CD14-positive monocyte (primary cell): Measurements from ENCODE around the gene CYP26A1. TPM values are rescaled to one million over a fixed set of nuclear protein-coding genes. Genes with fewer than 3 reads are reported as not detected.
A peak's percentile ranks its signal among the peaks of the same experiment; 100 is the strongest.

Source experiments
- DNase-seq, 3 donors: peaks; one replicate each; pipeline ENCODE4 v3.0.0-alpha.2; 2011 to 2022
- H2AFZ ChIP-seq: 2 replicates; pipeline ENCODE4 v1.6.0; 2012; ENCODE audit warnings: mild to moderate bottlenecking, low read depth, low read length, inconsistent platforms; ENCODE audit not compliant: insufficient read depth, poor library complexity, severe bottlenecking
- H3K27ac ChIP-seq, 2 donors: 1 replicate in 1 of 2; 2 replicates in 1 of 2; pipeline ENCODE4 v1.5.1; 2012 to 2013; ENCODE audit warnings: low read length in 2 of 2, control low read depth in 1 of 2, inconsistent platforms in 1 of 2, low read depth in 1 of 2, mild to moderate bottlenecking in 1 of 2
- H3K27me3 ChIP-seq, 2 donors: one replicate each; pipeline versions ENCODE4 v1.6.0 to v1.6.1; 2011 to 2013; ENCODE audit warnings: low read length in 2 of 2; ENCODE audit not compliant: control insufficient read depth in 2 of 2, insufficient read depth in 2 of 2
- H3K36me3 ChIP-seq, 2 donors: replicated peaks in 1 of 2; 1 replicate in 1 of 2; 2 replicates in 1 of 2; pipeline versions ENCODE4 v1.5.1 to v1.6.1; 2012 to 2013; ENCODE audit warnings: low read length in 2 of 2, control low read depth in 1 of 2, inconsistent platforms in 1 of 2, mild to moderate bottlenecking in 1 of 2; ENCODE audit not compliant: insufficient read depth in 2 of 2, control insufficient read depth in 1 of 2
- H3K4me1 ChIP-seq, 2 donors: 1 replicate in 1 of 2; 2 replicates in 1 of 2; pipeline versions ENCODE4 v1.5.1 to v1.6.1; 2012 to 2013; ENCODE audit warnings: low read length in 2 of 2, control low read depth in 1 of 2, inconsistent platforms in 1 of 2, mild to moderate bottlenecking in 1 of 2, moderate library complexity in 1 of 2; ENCODE audit not compliant: insufficient read depth in 2 of 2, control insufficient read depth in 1 of 2
- H3K4me2 ChIP-seq: replicated peaks from 2 replicates; pipeline ENCODE3; 2012; ENCODE audit warnings: low read length, moderate library complexity, mild to moderate bottlenecking; ENCODE audit not compliant: poor library complexity, severe bottlenecking; ENCODE audit errors: extremely low read depth
- H3K4me3 ChIP-seq, 3 experiments: fragments of 200-600 bp in 1 of 3; sonication (generic) in 1 of 3; replicated peaks in 1 of 3; 1 replicate in 2 of 3; 2 replicates in 1 of 3; pipeline ENCODE4 v1.5.1; 2011 to 2013; ENCODE audit warnings: low read length in 3 of 3, mild to moderate bottlenecking in 3 of 3, control low read depth in 2 of 3, low read depth in 2 of 3, inconsistent platforms in 1 of 3, moderate library complexity in 1 of 3
- H3K79me2 ChIP-seq: 2 replicates; pipeline ENCODE4 v1.6.0; 2012; ENCODE audit warnings: mild to moderate bottlenecking, control low read depth, inconsistent platforms, low read length, moderate library complexity; ENCODE audit not compliant: insufficient read depth
- H3K9ac ChIP-seq: 2 replicates; pipeline ENCODE4 v1.6.0; 2017; ENCODE audit warnings: low read length, mild to moderate bottlenecking; ENCODE audit not compliant: insufficient read depth, poor library complexity, severe bottlenecking
- H3K9me3 ChIP-seq, 2 donors: replicated peaks in 1 of 2; 1 replicate in 1 of 2; 2 replicates in 1 of 2; pipeline versions ENCODE4 v1.5.1 to v1.6.1; 2012 to 2013; ENCODE audit warnings: low read length in 2 of 2, control low read depth in 1 of 2; ENCODE audit not compliant: control insufficient read depth in 1 of 2, insufficient read depth in 1 of 2
- H4K20me1 ChIP-seq: 2 replicates; pipeline ENCODE4 v1.6.0; 2012; ENCODE audit warnings: mild to moderate bottlenecking, low read length, control low read depth, moderate library complexity; ENCODE audit not compliant: insufficient read depth
- H3K27ac Mint-ChIP-seq, 7 donors: one replicate each; pipeline ENCODE4 v1.8.0; 2020; ENCODE audit warnings: mild to moderate bottlenecking in 7 of 7, mixed read lengths in 7 of 7, moderate library complexity in 6 of 7, inconsistent platforms in 2 of 7
- H3K27me3 Mint-ChIP-seq, 3 donors: one replicate each; pipeline ENCODE4 v1.8.0; 2021 to 2022; ENCODE audit warnings: low read depth in 3 of 3, mild to moderate bottlenecking in 3 of 3, mixed read lengths in 3 of 3, moderate library complexity in 3 of 3, inconsistent platforms in 1 of 3
- H3K36me3 Mint-ChIP-seq, 2 donors: one replicate each; pipeline ENCODE4 v1.8.0; 2020; ENCODE audit warnings: mixed read lengths in 2 of 2, inconsistent platforms in 1 of 2, mild to moderate bottlenecking in 1 of 2
- H3K4me1 Mint-ChIP-seq: one replicate; pipeline ENCODE4 v1.8.0; 2020; ENCODE audit warnings: mild to moderate bottlenecking, mixed read lengths
- H3K4me3 Mint-ChIP-seq, 2 donors: one replicate each; pipeline ENCODE4 v1.8.0; 2020; ENCODE audit warnings: mild to moderate bottlenecking in 2 of 2, mixed read lengths in 2 of 2, moderate library complexity in 1 of 2
- H3K9me3 Mint-ChIP-seq, 7 donors: one replicate each; pipeline ENCODE4 v1.8.0; 2020 to 2022; ENCODE audit warnings: mixed read lengths in 7 of 7, mild to moderate bottlenecking in 6 of 7, moderate library complexity in 6 of 7, inconsistent platforms in 2 of 7
- WGBS: methylation state at CpG from one replicate; pipeline ENCODE4 v1.1.5; 2013; ENCODE audit warnings: missing lambda C conversion rate; ENCODE audit not compliant: insufficient coverage; 5-methylcytosine and 5-hydroxymethylcytosine counted together
- intact Hi-C, 2 donors: fragments of 100-400 bp; cut with micrococcal nuclease; formaldehyde crosslinking; loops; one replicate each; pipeline versions ENCODE4 v1.15.0 to v1.15.1; 2023
- polyA minus RNA-seq: library from RNA; depleted of rRNA, polyadenylated mRNA; stranded (reverse); fragments of >200 nt; gene quantifications from 2 replicates; pipeline ENCODE4 v1.2.3, GENCODE V29; 2012
- polyA plus RNA-seq, 3 donors: library from polyadenylated mRNA; depleted of rRNA in 1 of 3; unstranded in 2 of 3; stranded (reverse) in 1 of 3; fragments of 300-500 nt in 2 of 3; fragments of >200 nt in 1 of 3; fragmentation: Illumina TruSeq in 2 of 3; gene quantifications; 1 replicate in 2 of 3; 2 replicates in 1 of 3; pipeline ENCODE4 v1.2.3, GENCODE V29; 2012 to 2021
- total RNA-seq, 12 experiments: library from RNA in 1 of 12; stranded (reverse) in 1 of 12; fragments of 120-200 nt in 1 of 12; gene quantifications; one replicate each; pipeline ENCODE4 v1.2.4 and lab custom pipeline; 2013 to 2026; ENCODE audit warnings: mixed read lengths in 6 of 12, inconsistent platforms in 1 of 12
- TF ChIP-seq, protein P1 (sequence below): fragments of 200-600 bp; IDR thresholded peaks from one replicate; pipeline ENCODE4 v1.8.0; 2022; ENCODE audit warnings: antibody characterized with exemption, mild to moderate bottlenecking

CYP26A1 gene, protein sequence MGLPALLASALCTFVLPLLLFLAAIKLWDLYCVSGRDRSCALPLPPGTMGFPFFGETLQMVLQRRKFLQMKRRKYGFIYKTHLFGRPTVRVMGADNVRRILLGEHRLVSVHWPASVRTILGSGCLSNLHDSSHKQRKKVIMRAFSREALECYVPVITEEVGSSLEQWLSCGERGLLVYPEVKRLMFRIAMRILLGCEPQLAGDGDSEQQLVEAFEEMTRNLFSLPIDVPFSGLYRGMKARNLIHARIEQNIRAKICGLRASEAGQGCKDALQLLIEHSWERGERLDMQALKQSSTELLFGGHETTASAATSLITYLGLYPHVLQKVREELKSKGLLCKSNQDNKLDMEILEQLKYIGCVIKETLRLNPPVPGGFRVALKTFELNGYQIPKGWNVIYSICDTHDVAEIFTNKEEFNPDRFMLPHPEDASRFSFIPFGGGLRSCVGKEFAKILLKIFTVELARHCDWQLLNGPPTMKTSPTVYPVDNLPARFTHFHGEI
- not detected for total RNA-seq (2013)
- polyA plus RNA-seq (not detected), polyA minus RNA-seq (not detected in 2 replicates), total RNA-seq (lab: John Stamatoyannopoulos, UW) (0 to 0.15 (median 0.07) reads per million in 11 experiments)

DNA sequence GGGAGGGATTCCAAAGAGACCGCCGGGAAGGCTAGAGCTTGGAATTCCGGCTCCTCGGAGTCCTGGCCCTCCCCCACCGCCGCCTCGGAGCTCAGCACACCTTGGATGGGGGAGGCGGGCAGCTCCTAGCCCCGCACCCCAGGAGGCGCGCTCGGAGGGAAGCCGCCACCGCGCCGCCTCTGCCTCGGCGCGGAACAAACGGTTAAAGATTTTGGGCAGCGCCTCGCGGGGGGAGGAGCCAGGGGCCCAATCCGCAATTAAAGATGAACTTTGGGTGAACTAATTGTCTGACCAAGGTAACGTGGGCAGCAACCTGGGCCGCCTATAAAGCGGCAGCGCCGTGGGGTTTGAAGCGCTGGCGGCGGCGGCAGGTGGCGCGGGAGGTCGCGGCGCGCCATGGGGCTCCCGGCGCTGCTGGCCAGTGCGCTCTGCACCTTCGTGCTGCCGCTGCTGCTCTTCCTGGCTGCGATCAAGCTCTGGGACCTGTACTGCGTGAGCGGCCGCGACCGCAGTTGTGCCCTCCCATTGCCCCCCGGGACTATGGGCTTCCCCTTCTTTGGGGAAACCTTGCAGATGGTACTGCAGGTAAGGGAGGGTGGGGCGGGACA is at the start of gene CYP26A1:
CYP26A1 (plus strand) TSS at position 355 of the 608 bp plus-strand sequence; CDS start at position 397, 42 bp downstream.
- H3K9me3 ChIP-seq: peaks cover 5 to 55% of the 10 kb centered on the region in 2 donors
- no peak within 1 kb of the TSS for H3K9ac ChIP-seq
- H4K20me1 ChIP-seq: no peaks in the 10 kb centered on the region
- peaks cover 28% of the 10 kb centered on the region for H3K4me1 Mint-ChIP-seq
- intact Hi-C loops: no loop called here
- peak within 1 kb of the TSS in 1 of 3 experiments; percentile 11 for H3K4me3 ChIP-seq
- WGBS: under 1% methylated on average over 47 of the region's 52 CpGs
- peaks cover 5 to 12% of the 10 kb centered on the region in 2 donors for H3K36me3 Mint-ChIP-seq
- TF ChIP-seq, protein P1, sequence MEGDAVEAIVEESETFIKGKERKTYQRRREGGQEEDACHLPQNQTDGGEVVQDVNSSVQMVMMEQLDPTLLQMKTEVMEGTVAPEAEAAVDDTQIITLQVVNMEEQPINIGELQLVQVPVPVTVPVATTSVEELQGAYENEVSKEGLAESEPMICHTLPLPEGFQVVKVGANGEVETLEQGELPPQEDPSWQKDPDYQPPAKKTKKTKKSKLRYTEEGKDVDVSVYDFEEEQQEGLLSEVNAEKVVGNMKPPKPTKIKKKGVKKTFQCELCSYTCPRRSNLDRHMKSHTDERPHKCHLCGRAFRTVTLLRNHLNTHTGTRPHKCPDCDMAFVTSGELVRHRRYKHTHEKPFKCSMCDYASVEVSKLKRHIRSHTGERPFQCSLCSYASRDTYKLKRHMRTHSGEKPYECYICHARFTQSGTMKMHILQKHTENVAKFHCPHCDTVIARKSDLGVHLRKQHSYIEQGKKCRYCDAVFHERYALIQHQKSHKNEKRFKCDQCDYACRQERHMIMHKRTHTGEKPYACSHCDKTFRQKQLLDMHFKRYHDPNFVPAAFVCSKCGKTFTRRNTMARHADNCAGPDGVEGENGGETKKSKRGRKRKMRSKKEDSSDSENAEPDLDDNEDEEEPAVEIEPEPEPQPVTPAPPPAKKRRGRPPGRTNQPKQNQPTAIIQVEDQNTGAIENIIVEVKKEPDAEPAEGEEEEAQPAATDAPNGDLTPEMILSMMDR: no peak
- no peaks in the 10 kb centered on the region for H3K36me3 ChIP-seq
- no peak for DNase-seq
- peak within 1 kb of the TSS; percentile 35 for H2AFZ ChIP-seq
- peak within 1 kb of the TSS; percentile 60 for H3K4me2 ChIP-seq
- H3K4me3 Mint-ChIP-seq: peak within 1 kb of the TSS; percentile 58 to 87
- H3K4me1 ChIP-seq: peaks cover 23 to 35% of the 10 kb centered on the region in 2 donors
- peaks cover 80 to 96% (median 93%) of the 10 kb centered on the region in 3 donors for H3K27me3 Mint-ChIP-seq
- H3K27ac ChIP-seq: no peak within 1 kb of the TSS
- H3K27me3 ChIP-seq: peaks cover 75 to 95% of the 10 kb centered on the region in 2 donors
- H3K9me3 Mint-ChIP-seq: peaks cover 0 to 9% (median 4%) of the 10 kb centered on the region in 7 donors
- peak within 1 kb of the TSS in 1 of 7 donors; percentile 21 for H3K27ac Mint-ChIP-seq
- H3K79me2 ChIP-seq: no peaks in the 10 kb centered on the region

DNA sequence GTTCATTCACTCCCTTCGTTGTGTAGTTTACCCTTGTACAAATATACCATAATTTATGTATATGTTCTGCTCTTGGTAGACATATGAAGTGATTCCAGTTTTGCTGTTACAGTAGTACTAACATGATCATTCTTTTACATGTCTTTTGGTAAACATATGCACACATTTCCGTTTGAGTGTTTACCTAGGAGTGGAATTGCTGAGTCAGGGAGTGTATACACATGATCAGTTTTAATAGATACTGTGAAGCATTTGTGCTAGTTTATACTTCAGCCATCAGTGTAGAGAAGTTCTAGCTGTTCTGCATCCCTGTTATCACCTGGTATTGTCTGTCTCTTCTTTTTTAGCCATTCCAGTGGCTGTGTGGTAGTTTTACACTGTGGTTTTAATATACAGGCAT is 47.6 kb upstream of the CYP26A1 start:
- Mint-ChIP-seq H3K36me3 (peaks cover 35 to 44% of the 10 kb centered on the region in 2 donors), H3K27me3 (no peaks in the 10 kb centered on the region), H3K27ac (no peak overlapping the region), H3K4me1 (no peaks in the 10 kb centered on the region), H3K4me3 (no peak overlapping the region), H3K9me3 (peaks cover 0 to 6% (median 0%) of the 10 kb centered on the region in 7 donors)
- Histone ChIP-seq H2AFZ (no peak overlapping the region), H3K27ac (no peak overlapping the region), H3K4me1 (no peaks in the 10 kb centered on the region), H3K9me3 (no peaks in the 10 kb centered on the region), H3K79me2 (no peaks in the 10 kb centered on the region), H3K4me2 (no peak overlapping the region), H3K36me3 (peaks cover 13 to 37% of the 10 kb centered on the region in 2 donors), H4K20me1 (no peaks in the 10 kb centered on the region), H3K27me3 (no peaks in the 10 kb centered on the region), H3K9ac (no peak overlapping the region), H3K4me3 (no peak overlapping the region)
- WGBS: 100% methylated on average over 1 of the region's 2 CpGs
- TF ChIP-seq, protein P1: no peak
- intact Hi-C loops: no loop called here
- DNase-seq: no peak
